ENCODE data around the gene GPC1. TPM values are rescaled to one million over a fixed set of nuclear protein-coding genes. Genes with fewer than 3 reads are reported as not detected.

The GPC1 gene
- polyA plus RNA-seq, 1 of the 3 experiments (the other 2 are of a cell fraction): 65.5 TPM

DNA sequence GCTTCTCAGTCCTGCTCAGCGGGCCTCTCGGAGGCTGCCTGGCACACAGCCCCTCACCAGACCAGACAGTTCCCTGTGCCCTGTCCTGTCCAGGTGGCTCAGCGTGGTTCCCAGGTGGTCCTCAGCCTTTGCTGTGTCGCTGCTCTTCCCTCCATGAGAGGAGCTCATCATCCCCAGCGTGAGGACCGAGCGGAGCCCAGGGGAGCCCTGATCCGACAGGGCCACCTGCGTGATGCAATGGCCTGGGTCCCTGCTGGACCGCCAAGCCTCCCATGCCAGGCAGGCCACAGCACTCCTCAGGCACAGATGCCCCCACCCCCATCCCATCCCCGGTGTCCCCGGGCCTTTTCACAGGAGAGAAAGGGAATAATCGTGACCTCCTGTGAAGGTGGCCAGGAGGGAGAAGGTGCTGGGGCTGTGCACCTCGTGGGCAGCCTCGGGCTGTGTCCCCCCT is 4.3 kb downstream of the GPC1 start:
- DNase-seq: no peak
- ChIA-PET CTCF (interaction anchor here (1.0 to 4.1 kb wide), 12 partner anchors 7 to 290 kb away, joined by 3 to 35 read pairs (median 4); no protein-coding TSS in a partner anchor), POLR2A (no interaction called here)
- Histone ChIP-seq H3K9me2 (no peaks in the 10 kb centered on the region), H3K9me3 (no peaks in the 10 kb centered on the region), H2AFZ (ENCODE audit: low read depth) (no peak overlapping the region), H3K4me2 (no peak overlapping the region), H3K27ac (ENCODE audit: low read depth in 2 of 2, low read length in 1 of 2) (no peak overlapping the region), H3K4me1 (ENCODE audit: control insufficient read depth in 1 of 2, insufficient read depth in 2 of 2, low read depth in 1 of 2, low read length in 1 of 2) (peaks cover under 1 to 14% of the 10 kb centered on the region in 2 experiments; a peak in 2 of 4 replicates), H3K4me3 (ENCODE audit: low read depth in 2 of 2, low read length in 1 of 2) (no peak overlapping the region), H3F3A (replicated peaks; ENCODE audit: insufficient read depth) (no peaks in the 10 kb centered on the region), H3K27me3 (ENCODE audit: insufficient read depth) (no peaks in the 10 kb centered on the region), H3K9ac (no peak overlapping the region), H3K36me3 (replicated peaks in 1 of 2; ENCODE audit: control insufficient read depth in 1 of 2, insufficient read depth in 2 of 2, low read length in 1 of 2) (no peaks in the 10 kb centered on the region), H4K20me1 (ENCODE audit: insufficient read depth) (peaks cover 64% of the 10 kb centered on the region), H3K79me2 (ENCODE audit: insufficient read depth) (peaks cover 48% of the 10 kb centered on the region)
- 98% methylated on average over 6 of the region's 15 CpGs for WGBS (ENCODE audit: low lambda C conversion rate)
- TF ChIP-seq RFX5 (IDR thresholded peaks at IDR 0.05; ENCODE audit: low read length): no peak
- TF ChIP-seq TAF1 (IDR thresholded peaks at IDR 0.05; ENCODE audit: borderline replicate concordance, low read depth, low read length): no peak
- no peak for TF ChIP-seq REST (IDR thresholded peaks at IDR 0.05; ENCODE audit: low read depth, low read length)
- TF ChIP-seq, protein P1, sequence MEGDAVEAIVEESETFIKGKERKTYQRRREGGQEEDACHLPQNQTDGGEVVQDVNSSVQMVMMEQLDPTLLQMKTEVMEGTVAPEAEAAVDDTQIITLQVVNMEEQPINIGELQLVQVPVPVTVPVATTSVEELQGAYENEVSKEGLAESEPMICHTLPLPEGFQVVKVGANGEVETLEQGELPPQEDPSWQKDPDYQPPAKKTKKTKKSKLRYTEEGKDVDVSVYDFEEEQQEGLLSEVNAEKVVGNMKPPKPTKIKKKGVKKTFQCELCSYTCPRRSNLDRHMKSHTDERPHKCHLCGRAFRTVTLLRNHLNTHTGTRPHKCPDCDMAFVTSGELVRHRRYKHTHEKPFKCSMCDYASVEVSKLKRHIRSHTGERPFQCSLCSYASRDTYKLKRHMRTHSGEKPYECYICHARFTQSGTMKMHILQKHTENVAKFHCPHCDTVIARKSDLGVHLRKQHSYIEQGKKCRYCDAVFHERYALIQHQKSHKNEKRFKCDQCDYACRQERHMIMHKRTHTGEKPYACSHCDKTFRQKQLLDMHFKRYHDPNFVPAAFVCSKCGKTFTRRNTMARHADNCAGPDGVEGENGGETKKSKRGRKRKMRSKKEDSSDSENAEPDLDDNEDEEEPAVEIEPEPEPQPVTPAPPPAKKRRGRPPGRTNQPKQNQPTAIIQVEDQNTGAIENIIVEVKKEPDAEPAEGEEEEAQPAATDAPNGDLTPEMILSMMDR (IDR thresholded peaks at IDR 0.05): no peak
- no peak for TF ChIP-seq RAD21 (IDR thresholded peaks at IDR 0.05; ENCODE audit: low read length)
- no peak for TF ChIP-seq MEF2A (IDR thresholded peaks at IDR 0.05; ENCODE audit: borderline replicate concordance, low read depth)
- TF ChIP-seq EP300 (IDR thresholded peaks at IDR 0.05; ENCODE audit: borderline replicate concordance in 1 of 2, low read depth in 1 of 2, low read length in 1 of 2): no peak
- no peak for TF ChIP-seq FOSL2 (IDR thresholded peaks at IDR 0.05; ENCODE audit: borderline replicate concordance, low read depth)
- TF ChIP-seq, protein P2, sequence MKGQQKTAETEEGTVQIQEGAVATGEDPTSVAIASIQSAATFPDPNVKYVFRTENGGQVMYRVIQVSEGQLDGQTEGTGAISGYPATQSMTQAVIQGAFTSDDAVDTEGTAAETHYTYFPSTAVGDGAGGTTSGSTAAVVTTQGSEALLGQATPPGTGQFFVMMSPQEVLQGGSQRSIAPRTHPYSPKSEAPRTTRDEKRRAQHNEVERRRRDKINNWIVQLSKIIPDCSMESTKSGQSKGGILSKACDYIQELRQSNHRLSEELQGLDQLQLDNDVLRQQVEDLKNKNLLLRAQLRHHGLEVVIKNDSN (IDR thresholded peaks at IDR 0.05; ENCODE audit: borderline replicate concordance, low read depth): no peak
- no peak for TF ChIP-seq ELF1 (IDR thresholded peaks at IDR 0.05)
- TF ChIP-seq GATA2 (CRISPR knock-in tag; IDR thresholded peaks at IDR 0.05): no peak

All from SK-N-SH (cell line).